OCI-LY1 (cell line): ENCODE results near the gene PRKG2.

Source experiments
- EZH2 ChIP-seq: fragments of 200-600 bp; sonication (generic), shearing (Covaris generic); IDR thresholded peaks from 2 replicates; pipeline ENCODE4 v1.8.0; 2017; ENCODE audit warnings: borderline replicate concordance, mixed run types, mild to moderate bottlenecking, antibody characterized with exemption, low read length, moderate library complexity, mixed read lengths
- TF ChIP-seq, protein P1 (sequence below): fragments of 200-600 bp; sonication (generic), shearing (Covaris generic); IDR thresholded peaks from 2 replicates; pipeline ENCODE4 v1.5.1; 2017; ENCODE audit warnings: mild to moderate bottlenecking, antibody characterized with exemption, low read length, moderate library complexity, mixed read lengths

DNA sequence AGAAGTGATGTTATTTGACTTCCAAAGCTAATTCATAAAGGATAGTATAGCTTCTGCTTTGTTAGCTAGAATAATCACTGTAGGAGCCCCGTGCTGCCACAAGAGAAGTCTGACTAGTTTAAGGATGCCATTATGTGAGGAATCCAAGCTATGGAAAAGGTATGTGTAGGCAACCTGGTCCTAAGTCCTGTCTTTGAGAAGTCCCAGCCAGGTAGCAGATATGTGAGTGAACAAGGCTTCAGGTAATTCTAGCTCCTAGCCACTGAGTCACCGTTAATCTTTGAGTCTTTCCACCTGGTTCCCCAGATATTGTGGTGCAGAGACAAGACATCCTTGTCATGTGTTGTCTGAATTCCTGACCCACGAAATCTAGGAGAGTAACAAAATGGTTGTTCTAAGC lies 129.0 kb downstream of the PRKG2 start:
- TF ChIP-seq, protein P1, sequence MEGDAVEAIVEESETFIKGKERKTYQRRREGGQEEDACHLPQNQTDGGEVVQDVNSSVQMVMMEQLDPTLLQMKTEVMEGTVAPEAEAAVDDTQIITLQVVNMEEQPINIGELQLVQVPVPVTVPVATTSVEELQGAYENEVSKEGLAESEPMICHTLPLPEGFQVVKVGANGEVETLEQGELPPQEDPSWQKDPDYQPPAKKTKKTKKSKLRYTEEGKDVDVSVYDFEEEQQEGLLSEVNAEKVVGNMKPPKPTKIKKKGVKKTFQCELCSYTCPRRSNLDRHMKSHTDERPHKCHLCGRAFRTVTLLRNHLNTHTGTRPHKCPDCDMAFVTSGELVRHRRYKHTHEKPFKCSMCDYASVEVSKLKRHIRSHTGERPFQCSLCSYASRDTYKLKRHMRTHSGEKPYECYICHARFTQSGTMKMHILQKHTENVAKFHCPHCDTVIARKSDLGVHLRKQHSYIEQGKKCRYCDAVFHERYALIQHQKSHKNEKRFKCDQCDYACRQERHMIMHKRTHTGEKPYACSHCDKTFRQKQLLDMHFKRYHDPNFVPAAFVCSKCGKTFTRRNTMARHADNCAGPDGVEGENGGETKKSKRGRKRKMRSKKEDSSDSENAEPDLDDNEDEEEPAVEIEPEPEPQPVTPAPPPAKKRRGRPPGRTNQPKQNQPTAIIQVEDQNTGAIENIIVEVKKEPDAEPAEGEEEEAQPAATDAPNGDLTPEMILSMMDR, result no peak
- TF ChIP-seq EZH2, result no peak
